WTC11 (cell line): ENCODE results near the gene MTHFS. TPM values are rescaled to one million over a fixed set of nuclear protein-coding genes. Genes with fewer than 3 reads are reported as not detected.
"Not testable (repeated sequence)": the region's sequence is repeated elsewhere in the genome, so short reads cannot be mapped to it uniquely, and the experiment has no call there.

Experiments
- ATAC-seq: fragments of 200-7000 bp; cut with Tn5 transposase; 2 replicates; pipeline ENCODE4 v1.10.0; 2021; ENCODE audit warnings: mild to moderate bottlenecking, moderate library complexity
- CTCF ChIA-PET: fragments of 300-600 bp; sonication (Branson Sonifier 250); formaldehyde crosslinking; loops from one replicate; lab custom pipeline; 2021; ENCODE audit warnings: antibody characterized with exemption; lab: Charles Lee
- POLR2A ChIA-PET: fragments of 350-600 bp; sonication (Branson Sonifier 250); formaldehyde crosslinking; loops from one replicate; lab custom pipeline; 2021; ENCODE audit warnings: antibody characterized with exemption; lab: Charles Lee
- DNase-seq: peaks from one replicate; pipeline ENCODE4 v3.0.0; 2021; ENCODE audit warnings: low spot score
- H3K27ac Mint-ChIP-seq: 2 replicates; pipeline ENCODE4 v1.8.0; 2021; ENCODE audit warnings: mixed read lengths
- H3K27me3 Mint-ChIP-seq: 2 replicates; pipeline ENCODE4 v1.8.0; 2021; ENCODE audit warnings: low read depth, mild to moderate bottlenecking, moderate library complexity, mixed read lengths
- H3K36me3 Mint-ChIP-seq: 2 replicates; pipeline ENCODE4 v1.8.0; 2021; ENCODE audit warnings: mixed read lengths
- H3K4me1 Mint-ChIP-seq: 2 replicates; pipeline ENCODE4 v1.8.0; 2022; ENCODE audit warnings: mixed read lengths
- H3K4me3 Mint-ChIP-seq: 2 replicates; pipeline ENCODE4 v1.8.0; 2021; ENCODE audit warnings: mild to moderate bottlenecking, moderate library complexity, mixed read lengths
- H3K9me3 Mint-ChIP-seq: 2 replicates; pipeline ENCODE4 v1.8.0; 2021; ENCODE audit warnings: mixed read lengths
- ATF1 ChIP-seq: sonication (generic); formaldehyde crosslinking; IDR thresholded peaks from 2 replicates; pipeline ENCODE4 v1.8.1; 2023; ENCODE audit warnings: mild to moderate bottlenecking, moderate library complexity, missing genetic modification reagents
- ATF2 ChIP-seq: sonication (generic); formaldehyde crosslinking; IDR thresholded peaks from 2 replicates; pipeline ENCODE4 v1.8.1; 2022; ENCODE audit warnings: low read depth, missing genetic modification reagents, borderline replicate concordance
- MLX ChIP-seq: sonication (generic); formaldehyde crosslinking; IDR thresholded peaks from 2 replicates; pipeline ENCODE4 v1.8.1; 2023; ENCODE audit warnings: mild to moderate bottlenecking, missing genetic modification reagents, moderate library complexity
- MXD4 ChIP-seq: fragments of 250-450 bp; sonication (Bioruptor Pico); IDR thresholded peaks from 2 replicates; pipeline ENCODE4 v1.8.0; 2021; ENCODE audit warnings: mild to moderate bottlenecking, moderate library complexity, borderline replicate concordance
- TCF7 ChIP-seq: sonication (generic); formaldehyde crosslinking; IDR thresholded peaks from 2 replicates; pipeline ENCODE4 v1.8.0; 2022; ENCODE audit warnings: mild to moderate bottlenecking, low read depth, missing genetic modification reagents, moderate library complexity
- TEAD1 ChIP-seq: sonication (generic); formaldehyde crosslinking; IDR thresholded peaks from 2 replicates; pipeline ENCODE4 v1.8.0; 2022; ENCODE audit warnings: mild to moderate bottlenecking, missing genetic modification reagents
- USF1 ChIP-seq: sonication (generic); formaldehyde crosslinking; IDR thresholded peaks from 2 replicates; pipeline ENCODE4 v1.8.0; 2022; ENCODE audit warnings: mild to moderate bottlenecking, missing genetic modification reagents
- ZNF317 ChIP-seq: sonication (generic); formaldehyde crosslinking; IDR thresholded peaks from 2 replicates; pipeline ENCODE4 v1.8.1; 2023; ENCODE audit warnings: low read depth, mild to moderate bottlenecking, moderate library complexity, missing genetic modification reagents, borderline replicate concordance
- ZNF532 ChIP-seq: fragments of 250-450 bp; sonication (Bioruptor Pico); IDR thresholded peaks from 2 replicates; pipeline ENCODE4 v1.9.0; 2021; ENCODE audit warnings: mild to moderate bottlenecking, borderline replicate concordance
- total RNA-seq: library from RNA; stranded (reverse); gene quantifications from 3 replicates; pipeline ENCODE4 v1.2.3, GENCODE V29; 2021

MTHFS gene
- total RNA-seq, 1 experiment from 2014 or later, result 24.8 TPM

GRCh38 chr15:79930516-79930915, 33.7 kb upstream of the MTHFS start (continued):
- no peak for TF ChIP-seq ATF2 (CRISPR knock-in tag)

- no peak for ATAC-seq
- no peaks in the 10 kb centered on the region for H3K27me3 Mint-ChIP-seq
- H3K4me3 Mint-ChIP-seq, result no peak overlapping the region
These were observed 32.6 kb upstream of the MTHFS start for GRCh38 chr15:79929412-79929811.

GRCh38 chr15:79926116-79926515, 29.3 kb upstream of the MTHFS start:
- H3K27me3 Mint-ChIP-seq, ATAC-seq, CTCF ChIA-PET, H3K4me3 Mint-ChIP-seq, H3K27ac Mint-ChIP-seq, POLR2A ChIA-PET, DNase-seq: not testable (repeated sequence)
- peaks cover 21% of the 10 kb centered on the region for H3K36me3 Mint-ChIP-seq
- peaks cover 11% of the 10 kb centered on the region for H3K9me3 Mint-ChIP-seq
- peaks cover 14% of the 10 kb centered on the region for H3K4me1 Mint-ChIP-seq

More at GRCh38 chr15:79929412-79929811, 32.6 kb upstream of the MTHFS start:
- CTCF ChIA-PET, result interaction anchor here (0.6 kb wide), 1 partner anchor 159 kb away, joined by 4 read pairs; no protein-coding TSS in a partner anchor
- H3K27ac Mint-ChIP-seq, result no peak overlapping the region
- H3K4me1 Mint-ChIP-seq, result no peaks in the 10 kb centered on the region
- DNase-seq, result no peak
- TF ChIP-seq ATF1 (CRISPR knock-in tag) (no peak), MLX (CRISPR knock-in tag) (no peak)
- POLR2A ChIA-PET, result no interaction called here
- peaks cover 6% of the 10 kb centered on the region for H3K9me3 Mint-ChIP-seq
- peaks cover 6% of the 10 kb centered on the region; the same call in 1 of the 2 replicates for H3K36me3 Mint-ChIP-seq

- CTCF ChIA-PET, result no interaction called here
- Mint-ChIP-seq H3K4me3 (peak overlapping the region; percentile 93), H3K36me3 (peaks cover 36% of the 10 kb centered on the region), H3K4me1 (peaks cover 19% of the 10 kb centered on the region)
- ATAC-seq, result no peak
- TF ChIP-seq TEAD1 (CRISPR knock-in tag) (no peak), USF1 (no peak), ZNF532 (CRISPR knock-in tag) (no peak), TCF7 (CRISPR knock-in tag) (no peak), MXD4 (no peak), ZNF317 (CRISPR knock-in tag) (no peak)
- TF ChIP-seq, all 79 proteins: peak for 0
- Mint-ChIP-seq H3K27me3 (no peaks in the 10 kb centered on the region; the same call in 1 of the 2 replicates), H3K9me3 (peaks cover 22% of the 10 kb centered on the region), H3K27ac (peak overlapping the region; percentile 86; the same call in 1 of the 2 replicates)
- DNase-seq, result no peak
- POLR2A ChIA-PET, result no interaction called here
These were observed 27.6 kb upstream of the MTHFS start for GRCh38 chr15:79924379-79924778.
